Hematopoietic multipotent progenitor cell treated with erythropoietin and hydrocortisone succinate and interleukin-3 and kit ligand, for 15 days (in vitro differentiated cells): ENCODE results near the gene CABLES2.
A peak's percentile ranks its signal among the peaks of the same experiment; 100 is the strongest.

Experiments
- DNase-seq: peaks from one replicate; pipeline ENCODE4 v3.0.0-alpha.2; 2015; ENCODE audit warnings: low spot score

Gene CABLES2

GRCh38 chr20:62372042-62372993, 34.8 kb downstream of the CABLES2 start:
- no peak for DNase-seq

- no peak for DNase-seq
Measured at GRCh38 chr20:62371588-62372041, 35.5 kb downstream of the CABLES2 start.

GRCh38 chr20:62370807-62371587, 36.1 kb downstream of the CABLES2 start:
- DNase-seq: no peak

- DNase-seq: no peak
Measured at GRCh38 chr20:62370115-62370806, 36.8 kb downstream of the CABLES2 start.

DNA sequence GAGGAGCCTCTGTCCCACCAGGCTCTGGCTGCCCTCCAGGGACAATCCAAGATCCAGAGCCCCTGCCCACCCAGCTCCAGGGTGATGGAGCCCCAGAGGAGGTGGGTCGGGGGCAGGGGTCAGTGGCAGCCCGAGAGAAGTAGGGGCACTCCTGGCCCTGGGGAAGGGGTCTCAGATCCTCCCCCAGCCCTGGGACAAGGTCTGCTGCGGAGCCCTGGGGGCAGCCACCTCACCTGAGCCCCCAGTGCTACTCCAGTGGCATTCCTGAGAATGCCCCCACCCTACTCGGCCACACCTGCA, 37.3 kb downstream of the CABLES2 start:
- DNase-seq: no peak

- no peak for DNase-seq
Measured at GRCh38 chr20:62368976-62369814, 37.9 kb downstream of the CABLES2 start.

DNA sequence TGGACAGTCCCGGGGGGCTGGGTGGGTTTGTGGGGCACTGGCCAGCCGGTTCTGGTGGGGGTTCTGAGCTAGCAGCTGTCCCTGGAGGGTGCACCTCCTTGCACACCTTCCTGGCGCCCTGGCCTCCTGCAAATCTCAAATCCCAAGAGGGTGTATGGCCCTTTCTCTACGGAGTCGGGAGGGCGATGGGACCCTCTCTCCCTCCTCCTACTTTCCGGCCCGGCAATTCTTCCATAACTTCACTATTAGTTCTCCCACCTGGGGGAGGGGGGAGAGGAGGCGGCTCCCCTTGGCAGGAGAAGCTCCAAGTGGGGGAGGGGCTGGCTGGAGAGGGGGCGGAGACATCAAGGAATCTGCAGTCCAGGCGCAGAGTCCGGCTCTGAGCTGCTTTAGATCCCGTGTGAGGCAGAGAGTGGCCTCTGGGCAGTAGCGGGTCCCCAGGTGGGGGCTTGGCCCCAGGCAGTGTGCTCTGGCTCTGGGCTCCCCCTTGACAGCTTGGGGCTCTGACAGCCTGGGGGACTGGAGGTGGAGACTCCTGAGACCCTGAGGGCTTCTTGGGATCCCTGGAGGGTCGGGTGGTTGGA, 38.6 kb downstream of the CABLES2 start:
- DNase-seq: no peak

GRCh38 chr20:62367633-62368391, 39.3 kb downstream of the CABLES2 start:
- no peak for DNase-seq

GRCh38 chr20:62367136-62367632, 39.9 kb downstream of the CABLES2 start, which contains the start of gene LAMA5:
Gene LAMA5, minus strand, starts transcription at chr20:62367312. Its CDS starts 67 bp downstream, at chr20:62367245.
- peak; percentile 43 for DNase-seq

GRCh38 chr20:62366370-62367135, 40.5 kb downstream of the CABLES2 start:
- DNase-seq: no peak

GRCh38 chr20:62365814-62366369, 41.2 kb downstream of the CABLES2 start:
- DNase-seq: no peak

DNA sequence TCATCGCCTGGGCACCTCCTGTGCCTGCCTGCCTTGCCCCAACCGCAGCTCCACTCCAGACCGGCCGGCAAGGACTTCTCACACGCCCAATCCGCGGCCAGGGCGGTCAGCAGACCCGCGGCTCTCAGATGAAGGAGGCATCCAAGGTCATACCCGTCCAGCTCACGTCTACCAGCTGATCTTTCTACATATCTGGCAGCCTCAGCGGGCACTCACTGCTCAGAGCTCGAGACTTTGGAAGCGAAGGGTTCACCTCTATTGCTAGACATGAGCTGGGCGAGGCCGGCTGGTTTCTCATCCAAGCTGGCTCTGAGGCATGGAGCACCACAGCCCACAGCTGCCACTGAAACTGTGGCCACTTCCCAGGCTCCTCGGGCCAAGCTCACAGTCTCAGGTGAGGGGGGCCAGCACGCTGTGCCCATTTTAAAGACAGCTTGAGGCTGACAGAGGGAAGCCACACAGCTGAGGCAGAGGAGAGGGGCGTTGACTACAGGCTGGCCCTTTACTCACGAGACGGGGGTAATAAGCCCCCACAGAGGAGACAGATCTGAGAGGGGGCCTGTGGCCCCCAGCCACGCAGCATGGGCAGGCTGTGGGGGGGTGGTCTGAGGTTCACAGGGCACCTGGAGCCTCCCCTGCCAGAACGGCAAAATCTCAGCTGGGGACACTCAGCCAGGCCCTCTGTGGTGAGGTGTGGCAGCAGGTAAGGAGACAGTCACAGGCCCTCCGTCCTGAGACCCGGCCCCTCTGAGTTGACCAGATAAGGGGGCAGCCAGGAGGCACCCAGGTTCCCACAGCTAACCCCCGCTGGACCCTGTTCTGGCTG, 42.0 kb downstream of the CABLES2 start:
- DNase-seq: no peak

DNA sequence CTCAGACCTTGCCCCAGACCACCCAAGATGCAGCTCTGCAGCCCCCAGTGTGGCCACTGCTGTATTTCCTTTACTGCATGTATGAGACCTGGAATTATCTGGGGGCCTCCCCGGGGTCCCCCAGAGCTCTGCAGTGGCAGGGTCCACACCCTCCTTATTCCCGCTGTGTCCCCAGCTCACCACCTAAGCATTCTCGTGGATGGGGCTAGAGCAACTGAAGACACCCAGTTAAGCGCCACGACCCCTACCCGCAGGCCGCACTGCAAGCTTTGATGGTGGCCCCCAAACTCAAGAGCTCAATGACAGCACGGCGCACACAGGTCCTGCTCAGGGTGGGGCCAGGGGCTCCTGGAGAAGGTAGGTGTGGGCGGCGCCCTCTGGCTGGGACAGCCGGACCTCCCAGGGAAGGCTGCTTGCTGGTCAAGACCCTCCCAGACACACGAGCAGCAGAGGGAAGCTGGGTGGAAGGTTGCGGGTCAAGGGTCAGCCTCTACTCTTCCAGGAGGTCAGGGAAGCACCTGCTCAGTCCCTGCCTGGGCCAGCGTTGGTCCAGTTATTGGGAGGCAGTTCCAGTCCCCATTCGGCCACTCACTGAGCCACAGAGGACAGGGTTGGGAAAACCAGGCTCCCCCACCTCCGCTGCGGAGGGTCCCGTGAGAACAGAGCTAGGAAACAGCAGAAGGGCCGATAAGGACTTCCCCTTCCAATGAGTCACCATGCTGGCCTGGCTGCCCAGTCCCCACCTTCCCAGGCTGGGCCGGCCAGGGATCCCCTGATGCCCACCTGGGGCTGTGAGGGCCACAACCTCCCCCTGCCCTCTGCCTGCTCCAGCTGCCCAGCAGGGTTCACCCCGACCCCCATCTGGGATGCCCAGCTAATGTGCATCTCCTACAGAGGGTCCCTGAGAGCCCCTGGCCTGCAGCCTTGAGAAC, 42.9 kb downstream of the CABLES2 start:
- no peak for DNase-seq

DNA sequence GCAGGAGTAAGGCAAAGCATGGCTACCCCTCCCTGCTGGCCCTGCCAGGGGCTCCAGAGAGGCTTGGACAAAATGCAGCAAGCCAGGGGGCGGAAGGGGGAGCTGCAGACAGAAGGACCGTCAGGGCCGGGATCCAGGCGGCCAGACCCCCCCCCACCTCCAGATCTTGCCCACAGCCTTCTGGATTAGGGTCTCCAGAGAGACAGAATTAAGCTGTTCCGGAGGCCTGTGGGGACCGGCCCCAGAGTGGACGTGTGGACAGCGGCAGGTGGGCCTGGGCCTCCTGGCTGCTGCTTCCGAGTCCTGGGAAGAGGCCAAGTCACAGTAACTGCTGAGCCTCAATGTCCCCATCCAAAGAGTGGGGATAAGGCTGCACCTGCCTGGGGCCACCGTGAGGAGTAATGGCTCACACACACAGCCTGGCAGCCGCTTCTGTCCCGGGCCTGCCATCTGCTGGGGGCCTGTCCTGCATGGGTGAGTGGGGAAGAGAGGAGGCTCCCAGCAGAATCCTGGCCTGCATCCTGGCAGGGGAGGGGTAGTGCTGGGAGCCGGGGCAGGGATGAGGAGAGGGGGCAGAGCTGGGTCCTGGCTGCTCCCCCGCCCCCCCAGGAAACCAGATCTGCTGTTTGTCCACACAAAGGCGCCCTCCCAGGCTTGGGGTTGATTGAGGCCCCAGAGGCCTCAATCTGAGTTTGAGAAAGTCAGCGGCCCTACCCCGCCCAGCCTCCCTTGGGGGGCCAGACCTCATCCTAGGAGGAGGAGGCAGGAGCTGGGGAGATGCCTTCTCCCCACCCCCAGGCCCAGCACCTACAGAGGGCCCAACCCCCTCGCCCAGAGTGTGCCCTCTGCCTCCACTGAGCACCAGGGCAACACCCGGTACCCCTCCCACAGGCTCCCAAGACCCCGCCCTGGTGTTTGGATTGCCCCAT, 43.8 kb downstream of the CABLES2 start:
- no peak for DNase-seq

- no peak for DNase-seq
Measured at GRCh38 chr20:62362590-62362940, 44.5 kb downstream of the CABLES2 start.
